Measurements from ENCODE around the gene EMC9.

EMC9 gene

GRCh38 chr14:24102357-24103048 is 38.9 kb downstream of the EMC9 start:
- peaks cover 70% of the 10 kb centered on the region for H3K36me3 ChIP-seq (ENCODE audit: control insufficient read depth, insufficient read depth, low read length)
- no peaks in the 10 kb centered on the region for H3K4me1 ChIP-seq (ENCODE audit: control insufficient read depth, insufficient read depth, low read length, poor library complexity, severe bottlenecking)
- no peak overlapping the region for H3K27ac ChIP-seq (ENCODE audit: low read depth, low read length, severe bottlenecking)
- WGBS, 2 experiments (ENCODE audit: insufficient coverage in 2 of 2), result 92 to 100% methylated on average over 5 to 6 of the region's 7 CpGs
- H3K4me3 ChIP-seq (ENCODE audit: extremely low read depth, insufficient read depth, low read length, poor library complexity, severe bottlenecking), result no peak overlapping the region
- no peaks in the 10 kb centered on the region for H3K9me3 ChIP-seq (ENCODE audit: control insufficient read depth, low read length)

- no peak overlapping the region for H3K4me3 ChIP-seq (ENCODE audit: extremely low read depth, insufficient read depth, low read length, poor library complexity, severe bottlenecking)
- H3K36me3 ChIP-seq (ENCODE audit: control insufficient read depth, insufficient read depth, low read length), result peaks cover 76% of the 10 kb centered on the region
- H3K9me3 ChIP-seq (ENCODE audit: control insufficient read depth, low read length), result no peaks in the 10 kb centered on the region
- H3K4me1 ChIP-seq (ENCODE audit: control insufficient read depth, insufficient read depth, low read length, poor library complexity, severe bottlenecking), result no peaks in the 10 kb centered on the region
- H3K27ac ChIP-seq (ENCODE audit: low read depth, low read length, severe bottlenecking), result no peak overlapping the region
- WGBS, 2 experiments (ENCODE audit: insufficient coverage in 2 of 2), result 100% methylated on average over 3 of the region's 3 CpGs; no CpG with 5 or more reads in 1 of the 2 experiments
These were observed 40.4 kb downstream of the EMC9 start for GRCh38 chr14:24100982-24101494.

GRCh38 chr14:24100197-24100981 is 41.0 kb downstream of the EMC9 start:
- Histone ChIP-seq H3K36me3 (ENCODE audit: control insufficient read depth, insufficient read depth, low read length) (peaks cover 76% of the 10 kb centered on the region), H3K27ac (ENCODE audit: low read depth, low read length, severe bottlenecking) (no peak overlapping the region), H3K4me1 (ENCODE audit: control insufficient read depth, insufficient read depth, low read length, poor library complexity, severe bottlenecking) (no peaks in the 10 kb centered on the region), H3K9me3 (ENCODE audit: control insufficient read depth, low read length) (no peaks in the 10 kb centered on the region), H3K4me3 (ENCODE audit: extremely low read depth, insufficient read depth, low read length, poor library complexity, severe bottlenecking) (no peak overlapping the region)
- WGBS, 2 experiments (ENCODE audit: insufficient coverage in 2 of 2), result 94% methylated on average over 2 to 3 of the region's 4 CpGs

GRCh38 chr14:24098927-24099813 is 42.2 kb downstream of the EMC9 start:
- no peak overlapping the region for H3K4me3 ChIP-seq (ENCODE audit: extremely low read depth, insufficient read depth, low read length, poor library complexity, severe bottlenecking)
- peaks cover 69% of the 10 kb centered on the region for H3K36me3 ChIP-seq (ENCODE audit: control insufficient read depth, insufficient read depth, low read length)
- no peaks in the 10 kb centered on the region for H3K9me3 ChIP-seq (ENCODE audit: control insufficient read depth, low read length)
- WGBS, 2 experiments (ENCODE audit: insufficient coverage in 2 of 2), result 97 to 98% methylated on average over 14 to 16 of the region's 17 CpGs
- H3K27ac ChIP-seq (ENCODE audit: low read depth, low read length, severe bottlenecking), result no peak overlapping the region
- H3K4me1 ChIP-seq (ENCODE audit: control insufficient read depth, insufficient read depth, low read length, poor library complexity, severe bottlenecking), result no peaks in the 10 kb centered on the region

- no peaks in the 10 kb centered on the region for H3K4me1 ChIP-seq (ENCODE audit: control insufficient read depth, insufficient read depth, low read length, poor library complexity, severe bottlenecking)
- H3K9me3 ChIP-seq (ENCODE audit: control insufficient read depth, low read length), result no peaks in the 10 kb centered on the region
- no peak overlapping the region for H3K27ac ChIP-seq (ENCODE audit: low read depth, low read length, severe bottlenecking)
- 90 to 93% methylated on average over 14 to 16 of the region's 16 CpGs for WGBS, 2 experiments (ENCODE audit: insufficient coverage in 2 of 2)
- H3K36me3 ChIP-seq (ENCODE audit: control insufficient read depth, insufficient read depth, low read length), result peaks cover 61% of the 10 kb centered on the region
- H3K4me3 ChIP-seq (ENCODE audit: extremely low read depth, insufficient read depth, low read length, poor library complexity, severe bottlenecking), result no peak overlapping the region
These were observed 43.0 kb downstream of the EMC9 start for GRCh38 chr14:24098229-24098926.

GRCh38 chr14:24096545-24097181 is 44.7 kb downstream of the EMC9 start:
- Histone ChIP-seq H3K36me3 (ENCODE audit: control insufficient read depth, insufficient read depth, low read length) (peaks cover 46% of the 10 kb centered on the region), H3K4me3 (ENCODE audit: extremely low read depth, insufficient read depth, low read length, poor library complexity, severe bottlenecking) (no peak overlapping the region), H3K4me1 (ENCODE audit: control insufficient read depth, insufficient read depth, low read length, poor library complexity, severe bottlenecking) (no peaks in the 10 kb centered on the region), H3K27ac (ENCODE audit: low read depth, low read length, severe bottlenecking) (no peak overlapping the region), H3K9me3 (ENCODE audit: control insufficient read depth, low read length) (no peaks in the 10 kb centered on the region)
- WGBS, 2 experiments (ENCODE audit: insufficient coverage in 2 of 2), result 93 to 95% methylated on average over 6 to 8 of the region's 8 CpGs

GRCh38 chr14:24095271-24096068 is 45.9 kb downstream of the EMC9 start:
- peak overlapping the region; percentile 88 for H3K27ac ChIP-seq (ENCODE audit: low read depth, low read length, severe bottlenecking)
- H3K4me3 ChIP-seq (ENCODE audit: extremely low read depth, insufficient read depth, low read length, poor library complexity, severe bottlenecking), result peak overlapping the region; percentile 72

GRCh38 chr14:24094841-24095270 is 46.5 kb downstream of the EMC9 start:
- no peaks in the 10 kb centered on the region for H3K9me3 ChIP-seq (ENCODE audit: control insufficient read depth, low read length)
- peak overlapping the region; percentile 72 for H3K4me3 ChIP-seq (ENCODE audit: extremely low read depth, insufficient read depth, low read length, poor library complexity, severe bottlenecking)
- peak overlapping the region; percentile 88 for H3K27ac ChIP-seq (ENCODE audit: low read depth, low read length, severe bottlenecking)
- H3K4me1 ChIP-seq (ENCODE audit: control insufficient read depth, insufficient read depth, low read length, poor library complexity, severe bottlenecking), result no peaks in the 10 kb centered on the region
- H3K36me3 ChIP-seq (ENCODE audit: control insufficient read depth, insufficient read depth, low read length), result peaks cover 28% of the 10 kb centered on the region
- WGBS, 2 experiments (ENCODE audit: insufficient coverage in 2 of 2), result 15 to 19% methylated on average over 13 of the region's 14 CpGs

More at GRCh38 chr14:24095271-24096068, 45.9 kb downstream of the EMC9 start:
- peaks cover 35% of the 10 kb centered on the region for H3K36me3 ChIP-seq (ENCODE audit: control insufficient read depth, insufficient read depth, low read length)
- H3K9me3 ChIP-seq (ENCODE audit: control insufficient read depth, low read length), result no peaks in the 10 kb centered on the region
- 51 to 61% methylated on average over 8 to 12 of the region's 12 CpGs for WGBS, 2 experiments (ENCODE audit: insufficient coverage in 2 of 2)
- no peaks in the 10 kb centered on the region for H3K4me1 ChIP-seq (ENCODE audit: control insufficient read depth, insufficient read depth, low read length, poor library complexity, severe bottlenecking)

Measured in mesodermal cell (in vitro differentiated cells).